ENCODE results near the gene GPX2. TPM values are rescaled to one million over a fixed set of nuclear protein-coding genes. Genes with fewer than 3 reads are reported as not detected.

Gene GPX2
- total RNA-seq, 1 donor from 2014 or later: 68.1 TPM

DNA sequence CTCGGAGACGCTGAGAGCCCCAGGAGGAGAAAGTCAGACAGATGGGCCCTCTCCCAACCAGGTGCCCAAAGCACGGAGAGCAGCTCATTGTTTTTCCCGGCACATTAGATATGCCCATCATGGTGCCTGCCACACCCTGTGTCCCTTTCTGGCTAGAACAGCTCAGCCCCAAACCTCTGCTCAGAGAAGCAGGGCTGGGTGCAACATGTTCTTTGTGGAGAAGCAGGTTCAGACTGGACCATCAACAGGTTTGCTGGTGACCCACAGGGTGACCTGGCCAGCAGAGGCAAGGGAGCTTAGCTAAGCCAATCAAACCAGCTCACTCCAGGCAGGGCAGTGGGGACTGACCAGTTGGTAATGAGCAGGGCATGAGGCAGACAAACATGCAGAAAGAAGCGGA, 16.2 kb upstream of the GPX2 start:
- ATAC-seq: peak; percentile 63

GRCh38 chr14:64958201-64958600, 15.7 kb upstream of the GPX2 start:
- ATAC-seq: no peak

GRCh38 chr14:64956697-64957406, 14.3 kb upstream of the GPX2 start:
- no peak for ATAC-seq

GRCh38 chr14:64955297-64955696, 12.8 kb upstream of the GPX2 start:
- no peak for ATAC-seq

- ATAC-seq: no peak
Observed at GRCh38 chr14:64954491-64955240, 12.1 kb upstream of the GPX2 start.

DNA sequence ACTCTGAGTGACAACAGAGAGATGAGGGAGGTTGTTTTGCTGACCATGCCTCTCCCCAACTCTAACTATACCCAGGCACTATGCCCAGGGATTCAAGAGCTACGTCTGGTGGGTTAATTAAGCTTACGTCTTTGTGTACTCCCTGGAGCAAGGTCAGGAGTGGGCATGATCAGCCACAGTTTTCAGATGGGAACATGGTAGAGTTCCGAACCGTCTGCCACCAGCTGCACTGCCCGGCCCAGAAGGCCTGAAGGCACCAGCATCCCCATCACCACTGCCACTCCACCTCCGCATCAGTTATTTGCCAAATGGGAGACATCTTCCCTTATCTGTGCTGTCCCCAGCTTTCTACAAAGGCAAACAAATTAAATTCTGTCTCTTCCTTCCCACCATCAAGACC, 11.1 kb upstream of the GPX2 start:
- no peak for ATAC-seq

DNA sequence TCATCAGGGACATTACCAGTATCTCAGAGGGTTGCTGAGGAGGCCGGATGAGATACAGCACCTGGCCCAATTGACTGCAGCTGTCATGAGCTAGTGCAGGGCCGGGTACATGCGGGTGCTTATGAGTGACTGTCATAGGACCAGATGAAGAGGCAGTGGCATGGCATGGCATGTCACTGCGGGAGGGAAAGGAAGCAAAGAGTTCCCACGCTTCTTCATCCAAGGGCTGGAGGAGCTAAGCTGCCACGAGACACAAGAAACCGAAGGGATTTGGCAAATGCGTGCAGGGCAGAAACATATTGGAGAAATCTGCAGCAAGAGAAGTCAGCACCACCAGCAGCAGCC, 10.7 kb upstream of the GPX2 start:
- no peak for ATAC-seq

- ATAC-seq: no peak
Observed at GRCh38 chr14:64952598-64953309, 10.2 kb upstream of the GPX2 start.

DNA sequence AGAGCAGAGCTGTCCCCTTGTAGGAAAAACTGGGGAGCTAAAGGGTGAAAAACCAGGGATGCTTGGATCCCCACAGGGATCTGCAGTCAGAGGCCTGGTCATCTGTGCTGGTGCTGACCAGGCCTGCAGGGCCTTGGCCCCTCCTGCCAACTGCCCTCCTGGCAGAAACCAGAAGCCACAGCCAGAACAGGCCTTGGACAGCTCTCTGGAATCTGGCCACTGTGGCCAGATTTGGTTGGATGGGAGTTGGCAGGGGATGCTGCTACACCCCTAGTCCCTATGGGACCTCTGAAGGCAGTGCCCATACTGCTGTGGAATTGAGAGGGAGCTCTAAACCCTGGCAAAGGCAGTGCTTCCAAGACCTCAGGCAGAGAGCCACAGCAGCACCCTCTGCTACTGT, 9.2 kb upstream of the GPX2 start:
- ATAC-seq: no peak

- no peak for ATAC-seq
Observed at GRCh38 chr14:64951291-64951690, 8.7 kb upstream of the GPX2 start.

GRCh38 chr14:64950889-64951288, 8.3 kb upstream of the GPX2 start:
- ATAC-seq: no peak

GRCh38 chr14:64948612-64949210, 6.2 kb upstream of the GPX2 start:
- ATAC-seq: no peak

- no peak for ATAC-seq
Observed at GRCh38 chr14:64947710-64948611, 5.4 kb upstream of the GPX2 start.

GRCh38 chr14:64946310-64947045, 3.9 kb upstream of the GPX2 start:
- no peak for ATAC-seq

DNA sequence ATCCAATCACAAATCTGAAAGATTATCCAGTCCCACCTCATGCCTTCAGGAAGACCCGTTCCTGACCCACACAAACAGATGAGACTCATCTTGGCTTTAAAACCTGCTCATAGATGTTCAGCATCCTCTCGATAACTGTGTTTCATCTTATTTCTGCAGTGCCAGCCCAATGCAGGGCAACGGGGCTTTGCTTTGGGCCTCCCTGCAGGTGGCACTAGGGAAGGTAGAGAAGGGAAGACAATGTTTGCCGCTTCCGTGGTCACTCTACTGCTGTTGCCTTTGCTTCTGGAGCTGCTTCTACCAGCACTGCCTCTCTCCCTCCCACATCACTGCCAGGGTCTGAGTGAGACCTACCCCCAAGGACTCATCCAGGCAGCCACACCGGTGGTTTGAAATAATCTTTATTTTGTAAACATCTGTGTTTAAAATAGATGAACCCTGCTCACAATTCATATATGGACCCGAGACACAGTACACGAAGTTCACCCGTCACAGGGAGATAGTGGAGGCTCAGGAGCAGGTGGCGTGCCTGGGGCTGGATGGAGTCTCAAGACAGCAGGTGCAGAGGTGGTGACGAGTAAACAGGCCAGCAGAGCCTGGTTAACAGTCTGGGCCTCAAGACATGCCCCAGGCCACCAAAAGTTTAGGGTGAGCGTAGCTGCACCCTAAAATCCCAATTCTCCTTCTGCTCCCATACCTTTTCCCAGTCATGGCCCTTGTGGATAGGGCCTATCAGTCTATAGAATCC, 3.1 kb upstream of the GPX2 start:
- no peak for ATAC-seq

- no peak for ATAC-seq
Observed at GRCh38 chr14:64944861-64945260, 2.3 kb upstream of the GPX2 start.

- peak; percentile 21 for ATAC-seq
Observed at GRCh38 chr14:64944041-64944440, 1.5 kb upstream of the GPX2 start.

- ATAC-seq: no peak
Observed at GRCh38 chr14:64943556-64943955, 1.0 kb upstream of the GPX2 start.

DNA sequence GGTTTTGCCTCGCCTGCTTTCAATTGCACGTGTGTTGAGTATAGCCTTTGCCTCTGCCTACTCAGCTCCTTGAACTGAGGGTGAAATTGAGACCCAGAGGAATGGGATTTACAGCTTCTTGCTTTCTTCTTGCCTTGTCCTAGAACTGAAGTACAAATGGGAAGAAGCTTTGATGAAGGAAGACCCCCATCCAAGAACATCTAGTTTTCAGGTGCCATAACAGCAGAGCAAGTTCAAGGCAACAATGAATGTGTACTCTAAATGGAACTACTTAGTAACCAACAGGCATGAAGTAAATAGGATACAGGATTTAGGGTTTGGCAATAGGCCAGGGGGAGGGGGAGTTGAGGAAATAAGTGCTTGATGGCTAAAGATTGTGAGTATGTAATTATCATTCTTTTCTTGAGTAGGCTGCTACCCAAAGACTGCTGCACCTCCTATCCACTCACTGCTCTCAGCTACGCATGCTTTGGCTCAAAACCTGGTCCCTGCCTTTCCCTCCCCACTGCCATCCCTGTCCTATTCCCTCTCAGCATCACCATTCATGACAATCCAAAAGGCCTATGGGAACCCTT, 2.1 kb downstream of the GPX2 start:
- ATAC-seq: no peak

DNA sequence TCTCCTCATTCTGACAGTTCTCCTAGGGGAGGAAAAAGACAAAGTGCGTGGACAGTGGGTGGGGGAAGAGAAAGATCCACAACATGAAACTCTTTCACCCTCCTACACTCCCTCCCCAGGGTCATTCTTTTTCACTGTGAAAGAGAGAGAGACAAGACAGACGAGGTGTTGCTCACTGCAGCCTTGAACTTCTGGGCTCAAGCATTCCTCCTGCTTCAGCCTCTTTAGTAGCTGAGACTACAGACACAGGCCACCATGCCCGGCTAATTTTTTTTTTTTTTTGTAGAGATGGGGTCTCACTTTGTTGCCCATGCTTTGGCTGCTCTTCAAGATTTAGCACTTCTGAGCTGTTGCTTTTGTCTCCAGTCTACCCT, 2.7 kb downstream of the GPX2 start:
- no peak for ATAC-seq
